NB4 (cell line): ENCODE measurements around the gene SEMA6A.

Source experiments
- CTCF ChIP-seq: IDR thresholded peaks from one replicate; pipeline ENCODE4 v1.5.1; 2012; ENCODE audit warnings: low read depth, low read length
- MAX ChIP-seq: IDR thresholded peaks from 2 replicates; pipeline ENCODE4 v1.6.1; 2011; ENCODE audit warnings: low read depth, low read length
- MYC ChIP-seq: IDR thresholded peaks from 2 replicates; pipeline ENCODE4 v1.6.1; 2011; ENCODE audit warnings: low read depth, low read length
- POLR2A ChIP-seq: IDR thresholded peaks from 2 replicates; pipeline ENCODE4 v1.6.1; 2011; ENCODE audit warnings: mild to moderate bottlenecking; ENCODE audit not compliant: insufficient read length; ENCODE audit errors: extremely low read depth

GRCh38 chr5:116532762-116533525 is 41.7 kb downstream of the SEMA6A start:
- TF ChIP-seq MAX, result no peak
- TF ChIP-seq CTCF, result no peak
- no peak for TF ChIP-seq MYC
- no peak for TF ChIP-seq POLR2A
